H1 (cell line): ENCODE measurements around the gene POLR3K. TPM values are rescaled to one million over a fixed set of nuclear protein-coding genes. Genes with fewer than 3 reads are reported as not detected.

Experiments
- CTCF ChIA-PET: fragments of 300-600 bp; sonication (Branson Sonifier 250); formaldehyde crosslinking; loops from one replicate; lab custom pipeline; 2021; ENCODE audit not compliant: partially characterized antibody; lab: Charles Lee
- POLR2A ChIA-PET: fragments of 300-600 bp; sonication (Branson Sonifier 250); formaldehyde crosslinking; loops from one replicate; lab custom pipeline; 2021; ENCODE audit warnings: inconsistent platforms; ENCODE audit not compliant: partially characterized antibody; lab: Charles Lee
- DNase-seq, 2 experiments: peaks; one replicate each; pipeline versions ENCODE4 v3.0.0 to v3.0.0-alpha.2; 2010 to 2022; ENCODE audit warnings: low spot score in 2 of 2, low read depth in 1 of 2, mixed read lengths in 1 of 2
- FAIRE-seq: peaks from 2 replicates; lab custom pipeline; 2011; peaks lifted over from hg19 to GRCh38; lab: Jason Lieb, UNC
- H2AFZ ChIP-seq: 2 replicates; pipeline ENCODE4 v1.8.1; 2012; ENCODE audit warnings: low read length, inconsistent platforms
- H2AK5ac ChIP-seq: 2 replicates; pipeline ENCODE4 v1.6.1; 2013; ENCODE audit warnings: low read depth, low read length
- H2BK120ac ChIP-seq: replicated peaks from 2 replicates; pipeline ENCODE3; 2013; ENCODE audit warnings: low read depth, low read length, inconsistent platforms
- H2BK12ac ChIP-seq: 2 replicates; pipeline ENCODE4 v1.6.1; 2013; ENCODE audit warnings: low read depth, low read length
- H2BK15ac ChIP-seq: 2 replicates; pipeline ENCODE4 v1.6.1; 2013; ENCODE audit warnings: low read length
- H2BK20ac ChIP-seq: 2 replicates; pipeline ENCODE4 v1.6.1; 2013; ENCODE audit warnings: low read length
- H2BK5ac ChIP-seq: 2 replicates; pipeline ENCODE4 v1.6.1; 2013; ENCODE audit warnings: low read depth, low read length
- H3K14ac ChIP-seq: 2 replicates; pipeline ENCODE4 v1.6.1; 2013; ENCODE audit warnings: inconsistent platforms; ENCODE audit not compliant: insufficient read length
- H3K18ac ChIP-seq: 2 replicates; pipeline ENCODE4 v1.6.1; 2013; ENCODE audit warnings: low read length; ENCODE audit errors: extremely low read depth
- H3K23ac ChIP-seq: 2 replicates; pipeline ENCODE4 v1.6.1; 2013; ENCODE audit warnings: inconsistent platforms; ENCODE audit not compliant: insufficient read length
- H3K23me2 ChIP-seq: 2 replicates; pipeline ENCODE4 v1.6.1; 2013; ENCODE audit warnings: low read depth, low read length
- H3K27ac ChIP-seq: 2 replicates; pipeline ENCODE4 v1.6.1; 2011; ENCODE audit warnings: low read depth, low read length, inconsistent platforms
- H3K27me3 ChIP-seq, 4 experiments: replicated peaks in 1 of 4; 1 replicate in 1 of 4; 2 replicates in 3 of 4; pipeline versions ENCODE4 v1.6.1 to v1.8.1; 2011 to 2013; ENCODE audit warnings: low read length in 3 of 4, mild to moderate bottlenecking in 3 of 4, inconsistent platforms in 2 of 4, mixed read lengths in 2 of 4, moderate library complexity in 1 of 4; ENCODE audit not compliant: control insufficient read depth in 3 of 4, insufficient read depth in 3 of 4; ENCODE audit errors: extremely low read depth in 1 of 4
- H3K36me3 ChIP-seq, 4 experiments: 2 replicates each; pipeline versions ENCODE4 v1.6.1 to v1.8.1; 2011 to 2013; ENCODE audit warnings: mild to moderate bottlenecking in 4 of 4, low read length in 3 of 4, moderate library complexity in 2 of 4, control low read depth in 1 of 4, inconsistent platforms in 1 of 4; ENCODE audit not compliant: insufficient read depth in 4 of 4, control insufficient read depth in 2 of 4
- H3K4ac ChIP-seq: replicated peaks from 2 replicates; pipeline ENCODE3; 2013; ENCODE audit warnings: low read length, low read depth, mixed read lengths, inconsistent platforms; ENCODE audit not compliant: insufficient read length
- H3K4me1 ChIP-seq, 4 experiments: replicated peaks in 1 of 4; 1 replicate in 1 of 4; 2 replicates in 3 of 4; pipeline versions ENCODE4 v1.6.1 to v1.8.1; 2011 to 2013; ENCODE audit warnings: low read length in 3 of 4, inconsistent platforms in 2 of 4, mixed read lengths in 1 of 4; ENCODE audit not compliant: insufficient read depth in 4 of 4, control insufficient read depth in 3 of 4
- H3K4me2 ChIP-seq, 2 experiments: 2 replicates each; pipeline versions ENCODE4 v1.6.1 to v1.8.1; 2011 to 2013; ENCODE audit warnings: low read depth in 2 of 2, low read length in 2 of 2, control low read depth in 1 of 2, inconsistent platforms in 1 of 2, mild to moderate bottlenecking in 1 of 2; ENCODE audit not compliant: insufficient read depth in 1 of 2
- H3K4me3 ChIP-seq, 4 experiments: fragments of 200-600, 300-600 bp in 1 of 4; sonication (generic), shearing (Covaris generic), sonication (Bioruptor Twin) in 1 of 4; 2 replicates each; pipeline versions ENCODE4 v1.5.1 to v1.8.1; 2011 to 2016; ENCODE audit warnings: low read length in 4 of 4, low read depth in 3 of 4, control low read depth in 2 of 4, inconsistent platforms in 2 of 4, mild to moderate bottlenecking in 2 of 4, mixed read lengths in 1 of 4, moderate library complexity in 1 of 4; ENCODE audit not compliant: insufficient read depth in 2 of 4; ENCODE audit errors: extremely low read depth in 1 of 4
- H3K56ac ChIP-seq: replicated peaks from 2 replicates; pipeline ENCODE3; 2013; ENCODE audit warnings: low read depth, mild to moderate bottlenecking, mixed read lengths, low read length, inconsistent platforms; ENCODE audit not compliant: insufficient read length
- H3K79me1 ChIP-seq: 2 replicates; pipeline ENCODE4 v1.6.1; 2013; ENCODE audit warnings: low read depth, low read length, control low read depth
- H3K79me2 ChIP-seq, 2 experiments: 2 replicates each; pipeline versions ENCODE4 v1.6.1 to v1.8.1; 2012 to 2013; ENCODE audit warnings: low read length in 2 of 2, mild to moderate bottlenecking in 2 of 2, inconsistent platforms in 1 of 2; ENCODE audit not compliant: insufficient read depth in 2 of 2, control insufficient read depth in 1 of 2
- H3K9ac ChIP-seq, 4 experiments: replicated peaks in 1 of 4; 1 replicate in 1 of 4; 2 replicates in 3 of 4; pipeline versions ENCODE4 v1.6.1 to v1.8.1; 2011 to 2013; ENCODE audit warnings: low read depth in 3 of 4, low read length in 3 of 4, control low read depth in 2 of 4, mild to moderate bottlenecking in 2 of 4, moderate library complexity in 2 of 4, inconsistent platforms in 1 of 4; ENCODE audit errors: extremely low read depth in 1 of 4
- H3K9me3 ChIP-seq, 2 experiments: 2 replicates each; pipeline versions ENCODE4 v1.6.1 to v1.8.1; 2012 to 2013; ENCODE audit warnings: mild to moderate bottlenecking in 2 of 2, moderate library complexity in 2 of 2, control low read depth in 1 of 2, inconsistent platforms in 1 of 2, low read depth in 1 of 2, low read length in 1 of 2, mixed read lengths in 1 of 2; ENCODE audit not compliant: insufficient read depth in 2 of 2
- H4K20me1 ChIP-seq, 2 experiments: replicated peaks in 1 of 2; 2 replicates each; pipeline versions ENCODE3 to v1.8.1; 2011 to 2013; ENCODE audit warnings: inconsistent platforms in 2 of 2, low read length in 2 of 2, mild to moderate bottlenecking in 1 of 2; ENCODE audit not compliant: insufficient read depth in 2 of 2, control insufficient read depth in 1 of 2
- H4K5ac ChIP-seq: 2 replicates; pipeline ENCODE4 v1.6.1; 2013; ENCODE audit warnings: low read length, low read depth, mixed read lengths, inconsistent platforms; ENCODE audit not compliant: insufficient read length
- H4K8ac ChIP-seq: 2 replicates; pipeline ENCODE4 v1.8.0; 2013; ENCODE audit warnings: mild to moderate bottlenecking, moderate library complexity, low read length, inconsistent platforms; ENCODE audit not compliant: insufficient read depth; ENCODE audit errors: extremely low read depth
- H4K91ac ChIP-seq: replicated peaks from 2 replicates; pipeline ENCODE3; 2013; ENCODE audit warnings: low read length, mixed read lengths, inconsistent platforms; ENCODE audit not compliant: insufficient read length
- BCL11A ChIP-seq, 2 experiments: IDR thresholded peaks; one replicate each; pipeline ENCODE4 v1.6.1; 2011; ENCODE audit warnings: low read depth in 2 of 2, low read length in 2 of 2, mild to moderate bottlenecking in 2 of 2
- BRCA1 ChIP-seq: IDR thresholded peaks from 2 replicates; pipeline ENCODE4 v1.6.1; 2012; ENCODE audit warnings: low read depth, low read length, improper control_type of control experiment
- CEBPB ChIP-seq: IDR thresholded peaks from 2 replicates; pipeline ENCODE4 v1.6.1; 2012; ENCODE audit warnings: low read depth, low read length
- EZH2 ChIP-seq: fragments of 200-600 bp; sonication (generic); IDR thresholded peaks from 2 replicates; pipeline ENCODE4 v1.7.1; 2012; ENCODE audit warnings: low read depth, mild to moderate bottlenecking, moderate library complexity, low read length, inconsistent platforms; ENCODE audit not compliant: severe bottlenecking
- FOSL1 ChIP-seq: IDR thresholded peaks from 2 replicates; pipeline ENCODE4 v1.6.1; 2011; ENCODE audit warnings: mild to moderate bottlenecking, low read depth, low read length, moderate library complexity; ENCODE audit not compliant: insufficient read depth
- JUND ChIP-seq: IDR thresholded peaks from 2 replicates; pipeline ENCODE4 v1.6.1; 2011; ENCODE audit warnings: mild to moderate bottlenecking, improper control_type of control experiment, low read length
- KDM1A ChIP-seq: fragments of 200-600, 300-600 bp; sonication (generic); IDR thresholded peaks from 2 replicates; pipeline ENCODE4 v1.7.1; 2016; ENCODE audit warnings: mild to moderate bottlenecking, low read length, borderline replicate concordance
- KDM4A ChIP-seq: IDR thresholded peaks from one replicate; pipeline ENCODE4 v1.7.1; 2012; ENCODE audit warnings: low read depth, mild to moderate bottlenecking, moderate library complexity, low read length, inconsistent platforms; ENCODE audit not compliant: severe bottlenecking
- KDM5A ChIP-seq: fragments of 200-600 bp; IDR thresholded peaks from 2 replicates; pipeline ENCODE4 v1.7.1; 2012; ENCODE audit warnings: mild to moderate bottlenecking, low read length, inconsistent platforms, mixed read lengths
- TAF7 ChIP-seq: optimal IDR thresholded peaks from 2 replicates; pipeline ENCODE3; 2011; ENCODE audit warnings: low read depth, mild to moderate bottlenecking, inconsistent platforms, low read length, moderate library complexity, borderline replicate concordance
- TCF12 ChIP-seq: IDR thresholded peaks from 2 replicates; pipeline ENCODE4 v1.6.1; 2011; ENCODE audit warnings: low read depth, mild to moderate bottlenecking, low read length
- TEAD4 ChIP-seq: IDR thresholded peaks from 2 replicates; pipeline ENCODE4 v1.6.1; 2012; ENCODE audit warnings: low read depth, low read length, inconsistent platforms, mixed read lengths
- ZNF274 ChIP-seq: IDR thresholded peaks from 2 replicates; pipeline ENCODE4 v1.7.0; 2012; ENCODE audit warnings: low read length, borderline replicate concordance; ENCODE audit errors: extremely low read depth
- WGBS, 2 experiments: shearing (Covaris generic) in 1 of 2; methylation state at CpG; one replicate each; pipeline versions ENCODE4 v1.1.6 to v1.1.7; 2013 to 2015; ENCODE audit warnings: low lambda C conversion rate in 2 of 2, mixed read lengths in 2 of 2, inconsistent platforms in 1 of 2, low coverage in 1 of 2, missing lambda C conversion rate in 1 of 2; ENCODE audit not compliant: insufficient replicate concordance in 2 of 2, insufficient coverage in 1 of 2, insufficient read length in 1 of 2; ENCODE audit errors: extremely low coverage in 1 of 2, missing lambda C conversion rate in 1 of 2; 5-methylcytosine and 5-hydroxymethylcytosine counted together
- polyA plus RNA-seq, 7 experiments: library from polyadenylated mRNA; depleted of rRNA in 3 of 7; stranded (reverse) in 5 of 7; unstranded in 2 of 7; fragments of >200 nt in 5 of 7; fragments of 200-250 nt in 2 of 7; gene quantifications; 1 replicate in 5 of 7; 2 replicates in 1 of 7; 4 replicates in 1 of 7; pipeline versions ENCODE4 v1.2.1 to v1.2.3, GENCODE V29; 2011 to 2013; ENCODE audit warnings: missing spikeins in 2 of 7, mixed read lengths in 2 of 7
- total RNA-seq: library from RNA; stranded (reverse); fragmentation: NEBNext Ultra II Directional; extraction: Animal tissue kit (Norgen Biotek cat#: 25700); gene quantifications from 2 replicates; pipeline ENCODE4 v1.2.1, GENCODE V29; 2021
- TF ChIP-seq, protein P1 (sequence below): IDR thresholded peaks from 2 replicates; pipeline ENCODE4 v1.6.1; 2012; ENCODE audit warnings: inconsistent platforms

POLR3K gene
- total and polyA plus RNA-seq, 2 of the 8 experiments (the other 6 are each of a cell fraction or from before 2014, with no cell fraction given): 45.4 to 80.5 TPM

GRCh38 chr16:45454-45853 is 8.0 kb downstream of the POLR3K start:
- no peak overlapping the region for H4K91ac ChIP-seq
- CTCF ChIA-PET: interaction anchor here (0.6 to 1.9 kb wide), 2 partner anchors 51 to 464 kb away, joined by 3 to 7 read pairs; no protein-coding TSS in a partner anchor
- peaks cover 25 to 72% (median 55%) of the 10 kb centered on the region in 4 experiments for H3K36me3 ChIP-seq
- H2BK12ac ChIP-seq: no peak overlapping the region
- H4K5ac ChIP-seq: no peak overlapping the region
- H3K4me3 ChIP-seq: no peak overlapping the region
- H2AFZ ChIP-seq: no peak overlapping the region
- H3K4me2 ChIP-seq: no peak overlapping the region
- peaks cover 0 to 16% of the 10 kb centered on the region in 2 experiments for H4K20me1 ChIP-seq
- WGBS, 2 experiments: 88% methylated on average over 5 of the region's 5 CpGs; no CpG with 5 or more reads in 1 of the 2 experiments
- no peak overlapping the region for H3K9ac ChIP-seq
- H2BK120ac ChIP-seq: no peak overlapping the region
- no peaks in the 10 kb centered on the region for H3K23me2 ChIP-seq
- H3K9me3 ChIP-seq: no peaks in the 10 kb centered on the region; a peak in 1 of 4 replicates
- no peaks in the 10 kb centered on the region for H3K4me1 ChIP-seq
- peaks cover 0 to 10% of the 10 kb centered on the region in 2 experiments; a peak in 2 of 4 replicates for H3K79me2 ChIP-seq
- H2BK15ac ChIP-seq: no peak overlapping the region
- FAIRE-seq: no peak
- POLR2A ChIA-PET: interaction anchor here (0.9 to 2.1 kb wide), 5 partner anchors 8 to 42 kb away, joined by 3 to 8 read pairs (median 3); partner anchors contain the start of genes POLR3K and SNRNP25
- H3K27me3 ChIP-seq: no peaks in the 10 kb centered on the region
- H4K8ac ChIP-seq: no peak overlapping the region
- H2BK20ac ChIP-seq: no peak overlapping the region
- no peak overlapping the region for H3K18ac ChIP-seq
- peaks cover 2% of the 10 kb centered on the region for H3K79me1 ChIP-seq
- H3K14ac ChIP-seq: no peak overlapping the region
- H2BK5ac ChIP-seq: no peak overlapping the region
- no peak overlapping the region for H3K27ac ChIP-seq
- no peak overlapping the region for H3K23ac ChIP-seq
- H2AK5ac ChIP-seq: no peak overlapping the region
- no peak for DNase-seq
- H3K4ac ChIP-seq: no peak overlapping the region
- no peak overlapping the region for H3K56ac ChIP-seq
- TF ChIP-seq BCL11A (IDR thresholded peaks at IDR 0.05; ENCODE audit: low read depth in 2 of 2, low read length in 2 of 2): no peak
- no peak for TF ChIP-seq ZNF274
- no peak for TF ChIP-seq TEAD4
- no peak for TF ChIP-seq FOSL1
- TF ChIP-seq, protein P1, sequence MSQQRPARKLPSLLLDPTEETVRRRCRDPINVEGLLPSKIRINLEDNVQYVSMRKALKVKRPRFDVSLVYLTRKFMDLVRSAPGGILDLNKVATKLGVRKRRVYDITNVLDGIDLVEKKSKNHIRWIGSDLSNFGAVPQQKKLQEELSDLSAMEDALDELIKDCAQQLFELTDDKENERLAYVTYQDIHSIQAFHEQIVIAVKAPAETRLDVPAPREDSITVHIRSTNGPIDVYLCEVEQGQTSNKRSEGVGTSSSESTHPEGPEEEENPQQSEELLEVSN: no peak
- TF ChIP-seq KDM1A: no peak
- no peak for TF ChIP-seq TCF12
- TF ChIP-seq CEBPB: no peak
- no peak for TF ChIP-seq KDM4A
- TF ChIP-seq TAF7: no peak
- no peak for TF ChIP-seq BRCA1
- no peak for TF ChIP-seq EZH2
- no peak for TF ChIP-seq JUND
- no peak for TF ChIP-seq KDM5A
